CD4-positive, alpha-beta T cell (primary cell): ENCODE measurements around the gene ZFYVE16. TPM values are rescaled to one million over a fixed set of nuclear protein-coding genes. Genes with fewer than 3 reads are reported as not detected.
"Not testable (repeated sequence)": the region's sequence is repeated elsewhere in the genome, so short reads cannot be mapped to it uniquely, and the experiment has no call there.

Experiments used
- ATAC-seq: fragments of 200-7000 bp; cut with Tn5 transposase; one replicate; pipeline ENCODE4 v1.10.0; 2022; ENCODE audit warnings: mild to moderate bottlenecking; ENCODE audit not compliant: poor library complexity
- CTCF ChIA-PET: fragments of 350-600 bp; sonication (Branson Sonifier 250); formaldehyde crosslinking; loops from one replicate; lab custom pipeline; 2021; ENCODE audit warnings: antibody characterized with exemption, inconsistent platforms; lab: Charles Lee
- POLR2A ChIA-PET: fragments of 350-600 bp; sonication (Branson Sonifier 250); formaldehyde crosslinking; loops from one replicate; lab custom pipeline; 2021; ENCODE audit warnings: antibody characterized with exemption, inconsistent platforms; lab: Charles Lee
- DNase-seq, 14 experiments: peaks; one replicate each; pipeline ENCODE4 v3.0.0-alpha.2; 2013 to 2020; ENCODE audit warnings: mixed read lengths in 2 of 14
- H3K27ac ChIP-seq, 2 donors: one replicate each; pipeline versions ENCODE4 v1.5.1 to v1.7.0; 2013; ENCODE audit warnings: low read length in 2 of 2, low read depth in 1 of 2, mild to moderate bottlenecking in 1 of 2
- H3K27me3 ChIP-seq, 2 experiments: 1 replicate in 1 of 2; 2 replicates in 1 of 2; pipeline versions ENCODE4 v1.6.1 to v1.7.0; 2013; ENCODE audit warnings: low read length in 2 of 2, control low read depth in 1 of 2, mild to moderate bottlenecking in 1 of 2, moderate library complexity in 1 of 2; ENCODE audit not compliant: insufficient read depth in 2 of 2, control insufficient read depth in 1 of 2
- H3K36me3 ChIP-seq: one replicate; pipeline ENCODE4 v1.6.1; 2013; ENCODE audit warnings: low read length, control low read depth; ENCODE audit not compliant: insufficient read depth
- H3K4me1 ChIP-seq: one replicate; pipeline ENCODE4 v1.6.1; 2013; ENCODE audit warnings: low read length, control low read depth; ENCODE audit not compliant: insufficient read depth
- H3K4me3 ChIP-seq: one replicate; pipeline ENCODE4 v1.5.1; 2013; ENCODE audit warnings: mild to moderate bottlenecking, low read length, moderate library complexity
- H3K9me3 ChIP-seq, 2 experiments: 1 replicate in 1 of 2; 2 replicates in 1 of 2; pipeline versions ENCODE4 v1.6.1 to v1.7.0; 2013; ENCODE audit warnings: low read length in 2 of 2, mild to moderate bottlenecking in 2 of 2, control low read depth in 1 of 2, moderate library complexity in 1 of 2; ENCODE audit not compliant: control insufficient read depth in 1 of 2, insufficient read depth in 1 of 2
- H3K27ac Mint-ChIP-seq: one replicate; pipeline ENCODE4 v1.8.0; 2020; ENCODE audit warnings: mixed read lengths
- H3K27me3 Mint-ChIP-seq: one replicate; pipeline ENCODE4 v1.8.0; 2021; ENCODE audit warnings: mixed read lengths
- H3K36me3 Mint-ChIP-seq: one replicate; pipeline ENCODE4 v1.8.0; 2021; ENCODE audit warnings: low read depth, mixed read lengths
- H3K4me1 Mint-ChIP-seq: one replicate; pipeline ENCODE4 v1.8.0; 2021; ENCODE audit warnings: low read depth, mixed read lengths
- H3K4me3 Mint-ChIP-seq: one replicate; pipeline ENCODE4 v1.8.0; 2020; ENCODE audit warnings: mild to moderate bottlenecking, mixed read lengths
- H3K9me3 Mint-ChIP-seq: one replicate; pipeline ENCODE4 v1.8.0; 2020; ENCODE audit warnings: mixed read lengths
- intact Hi-C, 2 experiments: fragments of 100-400 bp; cut with DNase I in 1 of 2; cut with micrococcal nuclease in 1 of 2; formaldehyde crosslinking; loops; one replicate each; pipeline versions ENCODE4 v1.15.1 to v1.9.0; 2023 to 2025; cut with DNase I, micrococcal nuclease
- total RNA-seq, 174 experiments: library from RNA in 2 of 174; stranded (reverse) in 2 of 174; gene quantifications; one replicate each; pipeline ENCODE4 v1.2.3 and lab custom pipeline; 2021 to 2026
- TF ChIP-seq, protein P1 (sequence below): fragments of 200-600 bp; IDR thresholded peaks from one replicate; pipeline ENCODE4 v1.8.0; 2022; ENCODE audit warnings: antibody characterized with exemption, mild to moderate bottlenecking

ZFYVE16 gene
- total RNA-seq, 2 experiments from 2014 or later = 7.5 to 7.9 TPM

DNA sequence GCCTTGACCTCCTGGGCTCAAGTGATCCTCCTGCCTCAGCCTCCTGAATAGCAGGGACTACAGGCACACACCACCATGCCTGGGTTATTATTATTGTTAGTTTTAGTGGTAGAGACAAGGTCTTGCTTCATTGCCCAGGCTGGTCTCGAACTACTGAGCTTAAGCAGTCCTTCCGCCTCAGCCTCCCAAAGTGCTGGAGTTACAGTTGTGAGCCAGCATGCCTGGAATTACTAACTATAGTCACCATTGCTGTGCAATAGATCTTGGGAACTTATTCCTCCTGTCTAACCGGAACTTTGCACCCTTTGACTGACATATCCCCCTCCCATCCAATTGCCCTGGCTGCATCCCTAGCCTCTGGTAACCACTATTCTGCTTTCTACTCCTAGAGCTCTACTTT lies 83.4 kb downstream of the ZFYVE16 start:
- Mint-ChIP-seq H3K27ac (no peak overlapping the region), H3K4me1 (peaks cover 20% of the 10 kb centered on the region), H3K9me3 (no peaks in the 10 kb centered on the region), H3K36me3 (no peaks in the 10 kb centered on the region), H3K27me3 (no peaks in the 10 kb centered on the region), H3K4me3 (no peak overlapping the region)
- DNase-seq (no peak), ATAC-seq (no peak)
- no peaks in the 10 kb centered on the region for H3K9me3 ChIP-seq
- TF ChIP-seq, protein P1, sequence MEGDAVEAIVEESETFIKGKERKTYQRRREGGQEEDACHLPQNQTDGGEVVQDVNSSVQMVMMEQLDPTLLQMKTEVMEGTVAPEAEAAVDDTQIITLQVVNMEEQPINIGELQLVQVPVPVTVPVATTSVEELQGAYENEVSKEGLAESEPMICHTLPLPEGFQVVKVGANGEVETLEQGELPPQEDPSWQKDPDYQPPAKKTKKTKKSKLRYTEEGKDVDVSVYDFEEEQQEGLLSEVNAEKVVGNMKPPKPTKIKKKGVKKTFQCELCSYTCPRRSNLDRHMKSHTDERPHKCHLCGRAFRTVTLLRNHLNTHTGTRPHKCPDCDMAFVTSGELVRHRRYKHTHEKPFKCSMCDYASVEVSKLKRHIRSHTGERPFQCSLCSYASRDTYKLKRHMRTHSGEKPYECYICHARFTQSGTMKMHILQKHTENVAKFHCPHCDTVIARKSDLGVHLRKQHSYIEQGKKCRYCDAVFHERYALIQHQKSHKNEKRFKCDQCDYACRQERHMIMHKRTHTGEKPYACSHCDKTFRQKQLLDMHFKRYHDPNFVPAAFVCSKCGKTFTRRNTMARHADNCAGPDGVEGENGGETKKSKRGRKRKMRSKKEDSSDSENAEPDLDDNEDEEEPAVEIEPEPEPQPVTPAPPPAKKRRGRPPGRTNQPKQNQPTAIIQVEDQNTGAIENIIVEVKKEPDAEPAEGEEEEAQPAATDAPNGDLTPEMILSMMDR = no peak
- H3K27me3 ChIP-seq = no peaks in the 10 kb centered on the region
- no peak overlapping the region for H3K4me3 ChIP-seq
- H3K4me1 ChIP-seq = peaks cover 16% of the 10 kb centered on the region
- ChIA-PET CTCF (no interaction called here), POLR2A (no interaction called here)
- no peaks in the 10 kb centered on the region for H3K36me3 ChIP-seq
- H3K27ac ChIP-seq = no peak overlapping the region
- intact Hi-C loops = no loop called here

DNA sequence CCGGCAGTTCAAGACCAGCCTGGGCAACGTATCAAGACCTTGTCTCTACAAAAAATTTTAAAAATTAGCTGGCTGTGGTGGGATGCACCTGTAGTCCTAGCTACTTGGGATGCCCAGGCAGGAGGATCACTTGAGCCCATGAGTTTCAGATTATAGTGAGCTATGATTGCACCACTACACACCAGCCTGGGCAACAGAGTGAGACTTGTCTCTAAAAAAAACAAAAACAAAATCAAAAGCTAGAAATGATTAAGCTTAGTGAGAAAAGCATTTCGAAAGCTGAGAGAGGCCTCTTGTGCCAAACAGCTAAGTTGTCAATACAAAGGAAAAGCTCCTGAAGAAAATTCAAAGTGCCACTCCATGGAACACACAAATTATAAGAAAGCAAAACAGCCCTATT lies 84.9 kb downstream of the ZFYVE16 start:
- H3K9me3 ChIP-seq = no peaks in the 10 kb centered on the region
- no peak overlapping the region for H3K4me3 Mint-ChIP-seq

DNA sequence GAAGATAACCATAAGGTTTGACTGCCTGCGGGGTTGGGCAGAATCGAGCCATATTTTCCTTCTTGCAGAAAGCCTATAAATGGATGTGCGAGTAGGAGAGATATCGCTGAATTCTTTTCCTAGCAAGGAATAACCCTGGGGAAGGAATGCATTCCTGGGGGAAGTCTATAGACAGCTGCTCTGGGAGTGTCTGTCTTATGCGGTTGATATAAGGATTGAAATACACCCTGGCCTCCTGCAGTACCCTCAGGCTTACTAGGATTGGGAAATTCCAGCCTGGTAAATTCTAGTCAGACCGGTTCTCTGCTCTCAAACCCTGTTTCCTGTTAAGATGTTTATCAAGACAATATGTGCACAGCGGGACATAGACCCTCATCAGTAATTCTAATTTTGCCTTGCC lies 85.6 kb downstream of the ZFYVE16 start:
- H3K36me3 ChIP-seq, H3K27ac Mint-ChIP-seq, POLR2A ChIA-PET, H3K4me1 ChIP-seq, H3K27me3 Mint-ChIP-seq, H3K4me3 ChIP-seq, CTCF ChIA-PET, DNase-seq, H3K27ac ChIP-seq, H3K4me1 Mint-ChIP-seq, H3K36me3 Mint-ChIP-seq, H3K4me3 Mint-ChIP-seq, H3K27me3 ChIP-seq, H3K9me3 Mint-ChIP-seq, intact Hi-C loops, H3K9me3 ChIP-seq, ATAC-seq: not testable (repeated sequence)

More for the DNA sequence above, 84.9 kb downstream of the ZFYVE16 start:
- Histone ChIP-seq H3K36me3 (no peaks in the 10 kb centered on the region), H3K27me3 (no peaks in the 10 kb centered on the region), H3K4me1 (peaks cover 8% of the 10 kb centered on the region), H3K4me3 (no peak overlapping the region), H3K27ac (no peak overlapping the region)
- TF ChIP-seq, protein P1 = no peak
- ChIA-PET CTCF (no interaction called here), POLR2A (no interaction called here)
- no peak overlapping the region for H3K27ac Mint-ChIP-seq
- DNase-seq (no peak), ATAC-seq (no peak)
- H3K36me3 Mint-ChIP-seq = no peaks in the 10 kb centered on the region
- H3K9me3 Mint-ChIP-seq = no peaks in the 10 kb centered on the region
- no peaks in the 10 kb centered on the region for H3K27me3 Mint-ChIP-seq
- H3K4me1 Mint-ChIP-seq = peaks cover 11% of the 10 kb centered on the region
- intact Hi-C loops = no loop called here

DNA sequence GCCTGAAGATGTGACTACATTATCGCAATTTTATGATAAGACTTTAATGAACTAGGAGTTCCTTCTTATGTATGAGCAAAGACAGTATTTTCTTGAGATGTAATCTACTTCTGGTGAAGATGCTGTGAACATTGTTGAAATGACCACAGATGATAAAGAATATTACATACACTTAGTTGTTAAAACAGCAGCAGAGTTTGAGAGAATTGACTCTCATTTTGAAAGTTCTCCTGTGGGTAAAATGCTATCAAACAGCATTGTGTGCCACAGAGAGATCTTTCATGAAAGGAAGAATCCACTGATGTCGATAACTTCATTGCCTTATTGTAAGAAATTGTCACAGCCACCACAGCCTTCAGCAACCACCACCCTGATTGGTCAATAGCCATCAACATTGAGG lies 88.0 kb downstream of the ZFYVE16 start:
- DNase-seq = no peak
- Mint-ChIP-seq H3K27me3 (no peaks in the 10 kb centered on the region), H3K4me3 (no peak overlapping the region), H3K9me3 (no peaks in the 10 kb centered on the region), H3K27ac (no peak overlapping the region), H3K4me1 (no peaks in the 10 kb centered on the region), H3K36me3 (no peaks in the 10 kb centered on the region)
- ChIA-PET POLR2A (no interaction called here), CTCF (interaction anchor here (0.6 kb wide), 1 partner anchor 875 kb away, joined by 3 read pairs; no protein-coding TSS in a partner anchor)
- TF ChIP-seq, protein P1 = no peak
- ATAC-seq = no peak
- Histone ChIP-seq H3K36me3 (no peaks in the 10 kb centered on the region), H3K4me3 (no peak overlapping the region), H3K27me3 (no peaks in the 10 kb centered on the region), H3K9me3 (no peaks in the 10 kb centered on the region), H3K4me1 (no peaks in the 10 kb centered on the region), H3K27ac (no peak overlapping the region)
- intact Hi-C loops = no loop called here
